DMS 273 treated with DMSO at 0.1 percent for 48 hours (cell line): ENCODE measurements around the gene LRIG1.

Experiments used
- DNase-seq: peaks from one replicate; lab custom pipeline; 2025; lab: John Stamatoyannopoulos, UW

The LRIG1 gene

DNA sequence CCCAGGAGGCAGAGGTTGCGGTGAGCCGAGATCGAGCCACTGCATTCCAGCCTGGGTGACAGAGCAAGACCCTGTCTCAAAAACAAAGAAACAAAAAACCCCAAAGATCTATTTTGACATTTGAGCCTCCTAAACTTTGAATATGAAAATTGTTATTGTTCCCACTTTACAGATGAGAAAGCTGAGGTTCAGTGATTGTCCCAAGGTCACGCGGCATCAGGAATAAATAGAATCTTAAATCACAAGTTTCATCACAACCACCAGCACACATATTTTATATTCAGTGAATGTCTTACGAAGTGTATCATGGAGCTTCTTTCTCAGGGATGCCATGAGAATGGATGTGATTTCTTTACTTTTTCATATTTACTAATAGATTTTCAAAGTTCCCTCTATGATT, 5.3 kb upstream of the LRIG1 start:
- no peak for DNase-seq

DNA sequence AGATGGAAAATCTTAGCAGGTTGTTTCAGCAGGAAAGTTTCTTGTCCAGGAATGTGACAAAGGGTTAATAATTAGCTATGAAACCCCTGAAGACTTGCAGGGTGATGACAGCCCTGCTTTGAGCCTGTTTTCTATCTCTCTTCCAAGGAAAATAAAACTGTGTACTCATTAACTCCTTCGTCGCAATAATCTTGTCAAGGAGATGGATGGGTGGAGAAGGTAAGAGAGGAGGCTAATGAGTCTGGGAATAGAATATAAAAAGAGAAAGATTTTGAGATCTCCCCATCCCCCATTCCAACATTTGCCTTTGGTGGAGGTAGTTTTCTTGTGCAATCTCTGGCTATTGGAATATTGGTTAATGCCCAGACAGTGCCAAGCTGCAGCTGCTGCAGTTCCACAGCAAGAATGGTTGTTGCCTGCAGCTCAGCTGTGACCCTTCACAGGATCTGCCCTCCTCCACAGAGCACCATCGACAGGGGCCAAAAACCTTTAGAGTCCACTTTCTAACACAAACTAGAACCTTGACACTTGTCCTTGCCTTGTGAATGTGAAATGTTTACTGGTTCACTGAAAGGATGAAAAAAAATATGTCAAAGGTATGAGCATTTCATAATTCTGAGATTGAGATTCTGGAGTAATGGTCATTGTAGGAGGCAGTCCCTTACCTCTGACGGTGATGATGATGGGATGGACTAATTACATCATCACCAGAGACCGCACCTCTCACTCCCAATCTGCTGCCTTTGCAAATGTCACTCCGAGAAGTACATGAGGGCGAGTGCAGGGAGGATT, 4.2 kb upstream of the LRIG1 start:
- no peak for DNase-seq

DNA sequence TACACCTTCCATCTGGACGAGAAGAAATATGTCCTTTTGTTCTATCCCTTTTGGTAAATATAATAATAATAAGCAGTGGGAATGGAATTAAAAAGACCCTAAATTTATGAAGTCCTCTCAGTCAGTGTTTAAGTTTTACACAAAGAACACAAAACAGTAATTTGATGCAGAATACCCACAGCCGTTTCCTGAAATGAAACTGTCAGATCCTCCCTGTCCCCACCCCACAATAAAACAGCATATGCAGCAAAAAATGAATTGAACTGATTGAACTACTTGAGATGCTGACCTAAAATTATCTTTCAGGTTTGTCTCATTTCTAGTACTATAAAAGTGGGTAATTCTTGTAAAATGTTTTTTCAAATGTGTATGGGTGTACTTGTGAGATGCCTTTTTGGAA, 2.2 kb upstream of the LRIG1 start:
- DNase-seq: no peak

DNA sequence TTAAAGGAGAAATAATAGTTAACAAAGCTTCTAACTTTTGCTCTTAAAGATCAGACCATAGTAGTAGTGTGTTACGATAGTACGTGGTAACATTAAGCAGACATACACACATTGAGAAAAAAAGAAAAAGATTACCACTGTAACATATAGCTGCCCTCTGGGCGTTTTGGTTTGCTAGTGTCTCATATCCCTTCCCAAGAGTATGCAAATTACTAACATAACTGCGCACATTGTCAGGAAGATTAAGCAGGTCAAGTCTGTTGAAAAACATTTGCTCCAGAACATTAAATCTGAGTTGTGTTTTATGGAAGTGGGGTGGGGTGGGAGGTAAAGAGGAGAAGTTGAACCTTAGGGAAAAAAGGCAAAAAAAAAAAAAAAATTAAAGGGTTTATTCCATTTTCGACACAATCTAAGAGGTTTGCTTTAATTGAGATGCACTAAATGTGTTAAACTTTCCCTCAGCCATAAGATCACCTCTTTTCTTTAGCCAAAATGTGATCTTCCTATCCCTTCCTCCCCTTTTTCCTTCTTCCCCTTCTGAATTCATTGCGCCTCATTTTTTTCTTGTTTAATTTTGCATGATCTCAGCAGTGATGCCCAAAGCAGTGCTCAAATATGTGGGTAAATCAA, 1.5 kb upstream of the LRIG1 start:
- no peak for DNase-seq

DNA sequence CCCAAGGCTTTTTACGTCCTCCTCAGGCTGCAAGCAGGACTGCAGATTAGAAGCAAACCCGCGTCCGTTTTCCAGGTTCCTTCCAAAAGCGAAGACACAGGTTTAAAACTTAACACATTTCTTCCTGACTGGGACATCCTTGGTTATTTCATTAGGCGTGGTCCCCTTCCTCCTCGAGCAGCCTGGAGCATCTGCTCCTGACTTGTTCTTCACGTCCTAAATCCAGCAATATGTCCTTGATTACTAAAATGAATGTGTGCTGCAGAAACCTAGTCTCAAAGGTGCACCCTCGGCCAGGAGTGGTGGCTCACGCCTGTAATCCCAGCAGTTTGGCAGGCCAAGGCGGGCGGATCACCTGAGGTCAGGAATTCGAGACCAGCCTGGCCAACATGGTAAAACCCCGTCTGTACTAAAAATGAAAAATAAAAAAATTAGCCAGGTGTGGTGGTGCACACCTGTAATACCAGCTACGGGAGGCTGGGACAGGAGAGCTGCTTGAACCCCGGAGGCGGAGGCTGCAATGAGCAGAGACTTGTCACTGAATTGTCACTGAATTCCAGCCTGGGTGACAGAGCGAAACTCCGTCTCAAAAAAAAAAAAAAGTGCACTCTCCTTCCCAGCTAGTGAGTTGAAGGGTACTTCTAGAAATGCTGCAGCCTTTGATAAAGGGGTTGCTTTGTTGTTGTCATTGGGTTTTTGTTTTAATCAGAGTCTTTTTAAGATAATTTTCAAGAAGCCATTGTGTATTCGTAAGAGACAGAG, 842 bp upstream of the LRIG1 start:
- no peak for DNase-seq

DNA sequence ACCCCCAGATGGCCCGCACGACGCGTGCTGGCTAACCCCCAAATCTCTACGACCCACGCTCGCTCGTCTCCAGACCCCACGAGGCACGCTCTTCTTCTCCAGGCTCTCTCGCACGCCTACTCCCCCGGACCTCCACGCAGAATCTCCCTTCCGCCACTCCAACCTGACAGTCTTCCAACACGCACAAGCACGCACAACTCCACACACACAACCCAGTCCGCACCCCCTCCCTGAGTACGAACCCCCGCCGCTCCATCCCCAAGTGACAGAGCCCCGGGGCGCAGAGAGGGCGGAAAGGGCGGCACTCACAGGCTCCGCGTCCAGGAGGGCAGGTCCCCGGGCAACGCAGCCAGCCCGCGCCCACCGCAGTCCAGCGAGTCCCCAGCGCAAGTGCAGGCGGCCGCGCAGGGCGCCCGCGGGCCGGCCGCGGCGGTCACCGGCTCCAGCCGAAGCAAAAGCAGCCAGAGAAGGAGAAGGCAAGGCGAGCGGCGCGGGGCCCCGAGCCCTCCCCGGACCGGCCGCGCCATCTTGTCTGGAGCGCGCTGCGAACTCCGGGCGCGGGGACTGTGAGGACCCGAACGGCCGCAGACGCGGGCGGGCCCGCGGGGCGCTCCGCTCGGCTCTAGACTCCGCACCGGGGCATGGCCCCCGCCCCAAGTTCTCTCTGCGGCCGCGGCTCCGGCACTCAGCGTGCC, 794 bp downstream of the LRIG1 start:
- DNase-seq: no peak

DNA sequence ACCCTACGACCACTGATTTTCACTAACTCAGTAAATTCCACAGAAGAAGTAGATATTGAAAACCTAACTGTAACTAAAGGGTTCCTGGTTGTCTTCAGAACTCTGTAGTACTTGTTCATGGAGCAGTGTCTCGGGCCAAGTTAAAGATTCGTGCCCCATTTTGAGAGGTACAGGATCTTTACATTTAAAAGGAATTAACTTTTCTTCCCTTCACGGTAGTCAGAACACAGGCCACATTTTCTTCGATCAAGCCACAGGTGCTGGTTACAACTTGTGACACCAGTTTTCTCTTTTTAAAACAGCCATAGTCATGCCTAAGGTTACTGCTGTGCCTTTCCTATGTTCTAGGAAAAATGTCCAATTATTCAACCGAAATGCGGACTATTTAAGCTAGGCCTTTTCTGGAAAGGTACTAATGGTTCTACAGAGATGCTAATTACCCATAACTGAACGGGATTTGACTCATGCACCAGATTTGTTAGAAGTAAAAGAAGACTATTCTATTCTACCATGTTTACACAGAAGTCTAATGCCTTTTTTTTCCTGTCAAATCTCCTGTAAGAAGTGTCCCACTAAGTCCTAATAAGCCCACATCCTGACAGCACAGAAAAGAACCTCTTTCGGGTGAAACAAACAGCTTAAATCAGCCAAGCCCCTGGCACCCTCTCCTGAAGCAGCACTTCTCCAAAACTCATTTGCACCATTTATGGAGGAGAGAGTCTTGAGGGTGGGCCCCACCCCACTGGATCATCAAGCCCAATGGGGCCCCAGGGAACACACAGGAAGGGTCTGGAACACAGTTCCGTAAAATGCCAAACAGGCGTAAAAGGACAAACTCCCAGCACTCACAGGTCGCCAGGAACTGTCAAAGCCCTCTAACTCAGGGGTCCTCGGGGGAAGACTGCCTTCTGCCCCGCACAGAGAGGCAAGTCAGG, 1.9 kb downstream of the LRIG1 start:
- DNase-seq: no peak

DNA sequence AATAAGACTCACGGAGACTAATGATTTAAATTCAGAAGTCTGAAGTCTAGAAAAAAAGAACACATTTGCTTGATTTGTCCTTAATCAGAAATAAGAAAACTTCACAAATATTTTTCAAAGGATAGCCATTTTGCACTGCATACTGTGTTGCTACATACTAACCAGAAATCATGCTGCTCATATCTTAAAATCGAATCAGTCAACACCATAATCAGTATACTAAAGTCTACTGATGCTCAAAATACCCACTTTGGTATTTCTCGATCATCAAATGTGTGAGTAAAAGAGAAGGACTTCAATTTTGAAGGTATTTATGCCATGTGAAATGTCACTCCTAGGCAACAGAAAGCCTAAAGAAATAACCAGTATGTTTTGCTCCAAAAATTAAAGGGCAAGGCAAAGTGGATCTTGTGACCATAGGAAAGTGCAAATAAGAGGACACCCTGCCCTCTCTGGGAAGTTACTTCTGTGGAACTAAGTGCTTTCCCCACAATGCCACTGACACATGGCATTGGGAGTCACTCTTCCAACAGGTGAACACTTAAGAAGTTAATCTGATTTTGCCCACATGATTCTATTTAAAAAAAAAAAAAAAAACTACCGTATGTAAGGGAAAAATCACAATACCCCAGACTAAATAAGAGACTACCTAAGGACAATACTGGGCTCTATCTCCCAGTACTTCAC, 2.7 kb downstream of the LRIG1 start:
- no peak for DNase-seq

DNA sequence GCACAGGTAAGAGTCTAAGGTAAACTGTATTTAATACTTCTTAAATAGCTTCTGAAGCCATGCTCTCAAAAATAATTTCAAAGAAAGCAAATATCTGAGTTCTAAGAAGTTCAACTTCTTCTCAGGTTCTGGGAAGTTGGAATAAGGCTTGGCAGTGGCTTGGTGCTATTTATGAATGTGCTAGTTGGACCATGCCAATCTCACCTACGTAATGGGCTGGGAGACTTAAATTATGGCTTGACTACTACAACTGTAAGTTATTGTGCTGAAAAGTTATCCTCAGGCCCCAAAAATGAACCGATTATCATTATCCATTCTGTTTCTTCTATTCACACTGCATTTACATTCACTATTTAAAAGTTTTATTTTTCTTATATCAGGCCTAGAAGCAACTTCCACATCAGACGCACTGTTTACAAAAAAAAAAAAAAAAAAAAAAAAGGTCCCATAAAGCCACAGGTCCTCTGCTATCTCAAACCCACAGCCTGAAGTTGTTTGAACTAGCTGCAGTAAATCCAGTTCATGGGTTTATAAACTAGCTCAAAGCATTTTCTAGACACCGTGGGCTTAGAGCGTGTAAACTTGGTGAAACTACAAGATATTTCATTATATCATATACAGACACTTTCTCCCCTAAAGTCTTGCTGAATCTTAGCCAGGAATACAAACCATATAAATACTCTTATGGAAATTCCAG, 3.4 kb downstream of the LRIG1 start:
- DNase-seq: no peak

DNA sequence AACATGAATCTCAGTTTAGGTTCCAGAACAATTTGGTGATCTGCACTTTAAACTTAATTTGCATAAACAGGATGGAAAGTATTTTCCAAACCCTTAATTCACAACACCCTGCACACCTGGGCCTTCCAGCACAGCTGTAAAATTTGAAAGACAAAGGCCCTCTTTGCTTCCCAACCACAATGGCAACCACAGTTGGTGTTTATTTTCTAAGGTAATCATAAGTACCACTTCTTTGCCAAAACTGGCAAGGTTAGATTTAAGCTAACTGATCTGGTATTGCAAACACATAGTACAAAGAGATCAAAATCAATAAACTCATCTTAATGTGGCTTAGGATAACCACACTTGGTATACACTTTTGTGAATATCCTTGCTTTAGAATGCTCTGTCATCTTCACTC, 4.1 kb downstream of the LRIG1 start:
- DNase-seq: no peak

DNA sequence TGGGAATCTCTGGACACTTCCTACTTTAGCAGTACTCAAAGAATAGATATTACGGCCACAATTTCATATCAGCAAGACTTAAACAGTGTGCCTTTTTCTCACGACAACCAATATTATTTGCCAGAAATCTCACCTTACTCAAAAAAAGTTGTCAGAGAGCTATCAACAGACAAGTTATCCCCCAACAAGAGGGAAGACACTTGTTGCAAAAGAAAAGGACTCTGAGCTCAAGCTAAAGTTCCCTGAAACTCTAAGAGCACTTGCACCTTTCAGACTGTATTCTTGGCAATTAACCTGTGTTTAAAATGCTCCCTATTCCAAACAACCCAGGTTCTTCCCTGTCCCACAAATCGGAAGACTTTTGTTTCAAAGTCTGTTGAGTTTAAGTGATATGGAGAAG, 4.5 kb downstream of the LRIG1 start:
- DNase-seq: no peak

DNA sequence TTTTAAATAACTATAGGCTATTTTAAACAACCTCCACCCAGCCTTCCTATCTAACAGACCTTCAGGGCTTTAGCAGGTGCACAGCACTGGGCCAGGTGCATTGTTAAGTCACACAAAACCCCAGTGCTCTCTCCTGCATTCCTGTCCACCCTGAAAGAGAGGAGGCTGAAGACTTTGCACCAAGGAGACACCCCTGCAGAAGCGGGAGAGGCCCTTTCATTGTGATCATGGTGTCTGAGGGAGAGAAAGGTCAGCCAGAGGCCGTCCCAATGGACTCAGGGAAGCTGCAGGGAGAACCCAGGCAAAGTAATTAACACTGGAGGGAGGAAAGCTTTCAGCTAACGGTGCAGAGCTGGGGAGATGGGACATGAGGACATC, 5.2 kb downstream of the LRIG1 start:
- DNase-seq: no peak

DNA sequence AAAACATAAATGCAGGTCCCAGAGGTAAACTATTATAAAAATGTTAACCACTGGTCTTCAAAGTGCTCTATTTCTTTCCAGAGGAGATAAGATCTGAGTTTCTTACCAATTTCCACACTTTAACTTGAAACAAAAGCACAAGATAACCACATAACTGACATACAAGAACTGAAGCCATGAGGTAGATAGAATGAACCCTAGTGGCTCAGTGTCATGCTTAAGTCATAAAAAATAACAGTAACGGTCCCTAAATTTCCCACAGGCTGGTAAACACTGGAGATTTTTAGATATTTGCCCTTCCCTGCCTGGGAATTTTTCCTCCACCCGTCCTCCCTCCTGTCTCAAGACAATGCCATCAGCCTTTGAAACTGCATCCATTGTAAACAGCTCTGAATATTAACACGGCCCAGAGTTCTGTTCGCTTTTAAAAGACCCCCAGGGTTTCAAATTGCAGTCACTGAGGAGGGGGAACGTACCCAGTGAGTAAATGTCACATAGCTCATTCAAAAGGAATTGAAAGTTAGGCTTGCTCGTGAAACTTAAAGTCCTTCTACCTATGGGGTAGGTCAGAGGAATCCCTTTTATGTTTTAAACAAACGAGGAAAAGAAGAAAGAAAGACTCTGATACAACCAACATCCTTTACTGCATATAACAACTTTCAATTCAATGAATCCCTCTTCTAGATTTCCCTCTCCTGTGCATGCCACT, 5.7 kb downstream of the LRIG1 start:
- no peak for DNase-seq

DNA sequence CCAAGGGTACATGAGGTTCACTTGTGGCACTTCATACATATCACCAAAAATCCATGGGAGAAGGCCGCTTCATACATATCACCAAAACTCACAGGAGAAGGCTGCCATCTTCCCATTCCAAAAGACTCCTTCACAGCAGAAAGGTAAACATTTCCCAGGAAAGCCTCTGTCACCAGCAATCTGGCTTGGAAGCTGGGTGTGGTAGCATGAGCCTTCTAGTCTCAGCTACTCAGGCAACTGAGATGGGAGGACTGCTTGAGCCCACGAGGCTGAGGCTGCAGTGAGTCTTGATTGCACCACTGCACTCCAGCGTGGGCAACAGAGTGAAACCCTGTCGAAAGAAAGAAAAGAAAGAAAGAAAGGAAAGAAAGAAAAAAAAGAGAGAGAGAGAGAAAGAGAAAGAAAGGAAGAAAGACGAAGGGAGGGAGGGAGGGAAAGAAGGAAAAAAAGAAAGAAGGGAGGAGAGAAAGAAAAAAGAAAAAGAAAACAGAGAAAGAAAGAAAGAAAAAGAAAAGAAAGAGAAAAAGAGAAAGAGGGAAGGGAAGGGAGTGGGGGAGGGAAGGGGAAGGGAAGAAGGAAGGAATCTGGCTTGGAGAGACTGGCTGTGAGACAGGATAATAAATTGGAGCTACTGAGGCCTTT, 7.2 kb downstream of the LRIG1 start:
- DNase-seq: no peak

DNA sequence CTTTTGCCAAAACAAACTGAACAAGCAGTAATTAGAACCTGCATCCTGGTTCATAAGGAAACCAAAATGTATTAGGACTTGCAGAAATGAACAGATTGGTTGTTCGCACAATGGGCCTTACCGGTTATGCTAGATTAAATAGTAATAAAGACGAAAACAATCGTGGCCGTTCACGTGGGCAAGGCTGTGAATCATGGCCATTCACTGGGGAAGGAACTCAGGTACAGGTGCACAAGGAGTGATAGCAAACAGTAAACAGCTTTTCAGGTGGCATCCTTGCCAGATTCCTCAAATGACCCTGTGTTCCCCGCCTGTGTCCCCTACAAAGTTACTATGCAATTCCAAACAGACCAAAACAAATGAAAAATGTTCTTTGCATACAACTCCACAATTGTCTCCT, 8.2 kb downstream of the LRIG1 start:
- no peak for DNase-seq

DNA sequence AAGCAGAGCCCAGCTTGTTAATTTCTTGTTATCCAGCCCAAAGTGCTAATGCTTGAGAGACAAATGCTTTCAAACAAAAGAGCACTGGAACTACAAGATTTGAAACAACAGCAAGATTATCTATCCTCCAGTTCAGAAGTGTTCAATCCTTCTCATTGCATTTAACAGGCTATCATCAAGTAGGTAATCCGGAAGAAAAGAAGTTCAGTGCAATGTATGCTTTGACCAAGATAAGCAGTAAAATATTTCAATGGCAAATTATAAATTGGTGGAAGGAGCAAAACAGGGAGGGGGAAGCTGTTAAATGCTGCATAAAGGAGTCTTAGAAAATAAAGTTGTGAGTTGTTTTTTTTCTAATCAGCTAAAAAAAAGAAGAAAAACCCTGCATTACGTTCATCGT, 8.8 kb downstream of the LRIG1 start:
- DNase-seq: no peak

DNA sequence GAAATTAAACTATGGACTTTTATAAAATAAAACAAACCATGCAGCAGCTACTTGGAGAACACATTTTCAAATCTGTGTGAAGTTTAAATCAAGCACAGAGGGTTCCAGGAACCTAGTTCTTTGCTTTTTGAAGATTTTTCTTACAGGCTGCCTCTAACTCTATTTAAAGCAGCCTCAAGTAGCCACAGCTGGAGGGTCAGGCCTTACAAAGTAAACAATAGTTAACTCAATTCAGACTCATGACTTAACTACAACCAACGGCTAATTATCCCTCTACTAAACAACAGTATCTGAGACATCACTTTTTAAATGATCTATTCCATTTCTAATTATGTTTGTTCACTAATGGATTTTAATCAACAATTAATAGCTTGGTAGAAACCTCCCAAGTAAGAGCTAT, 9.8 kb downstream of the LRIG1 start:
- no peak for DNase-seq

DNA sequence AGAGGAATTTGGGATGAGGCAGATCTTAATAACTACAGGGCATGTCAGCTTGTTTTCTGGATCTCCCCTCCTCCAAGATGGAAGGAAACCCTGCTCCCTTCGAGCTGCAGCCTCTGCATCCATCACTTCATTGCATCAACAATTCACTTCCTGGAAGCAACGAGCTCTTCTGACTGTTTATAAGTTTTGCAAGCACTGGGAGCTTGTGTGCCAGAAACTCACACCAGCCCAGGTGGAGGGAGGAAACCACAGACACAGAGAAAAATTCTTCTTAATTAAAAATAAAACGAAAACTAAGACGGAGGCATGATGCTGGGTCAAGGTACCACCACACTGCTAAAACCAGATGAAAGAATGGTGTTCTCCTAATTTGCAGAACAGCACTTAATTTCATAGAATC, 10.6 kb downstream of the LRIG1 start:
- no peak for DNase-seq

DNA sequence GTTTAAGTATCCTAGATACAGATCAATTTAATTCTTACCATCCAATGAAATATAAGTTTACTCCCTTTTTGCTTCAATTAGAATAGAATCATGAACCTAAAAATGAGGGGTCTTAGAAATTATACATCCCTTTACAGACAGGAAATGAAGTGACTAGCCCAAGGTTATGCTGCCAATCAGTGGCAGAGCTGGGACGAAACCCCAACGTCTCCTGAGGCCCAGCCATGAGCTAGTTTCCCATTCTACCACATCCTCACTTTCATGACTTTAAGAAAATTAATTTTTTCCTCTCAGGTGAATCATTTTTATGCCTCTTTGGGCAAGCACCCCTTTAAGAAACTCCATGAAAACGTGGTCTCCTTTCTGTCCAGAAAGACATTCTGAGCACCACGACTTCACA, 11.2 kb downstream of the LRIG1 start:
- DNase-seq: no peak
